EL (cell line): ENCODE measurements around the gene STRA8.
A peak's percentile ranks its signal among the peaks of the same experiment; 100 is the strongest.

Experiments used
- DNase-seq: peaks from one replicate; pipeline ENCODE4 v3.0.0-alpha.2; 2016

Gene STRA8

DNA sequence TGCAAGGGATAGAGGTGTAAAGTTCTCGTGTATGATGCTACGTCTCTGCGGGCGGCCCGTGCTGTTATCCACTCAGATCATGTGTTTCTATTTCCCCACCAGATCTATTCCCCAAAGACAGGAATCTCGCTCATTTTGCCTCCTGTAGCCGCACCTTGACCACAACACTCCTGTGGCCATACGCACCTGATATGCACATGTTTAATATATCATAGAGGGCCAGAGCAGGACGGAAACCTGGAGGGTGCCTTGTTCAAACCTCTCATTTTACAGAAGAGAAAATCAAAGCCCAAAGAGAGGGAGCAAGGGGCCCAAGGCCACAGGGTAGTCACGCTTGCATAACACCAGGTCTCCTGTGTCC is 37.6 kb downstream of the STRA8 start:
- no peak for DNase-seq

GRCh38 chr7:135272303-135272702 is 38.7 kb downstream of the STRA8 start:
- DNase-seq: no peak

- no peak for DNase-seq
Observed at GRCh38 chr7:135273581-135273980, 39.9 kb downstream of the STRA8 start.

- DNase-seq: peak; percentile 71
Observed at GRCh38 chr7:135274495-135275268, 41.0 kb downstream of the STRA8 start.

GRCh38 chr7:135275971-135276580 is 42.4 kb downstream of the STRA8 start:
- DNase-seq: no peak

- DNase-seq: no peak
Observed at GRCh38 chr7:135277161-135277560, 43.5 kb downstream of the STRA8 start.

DNA sequence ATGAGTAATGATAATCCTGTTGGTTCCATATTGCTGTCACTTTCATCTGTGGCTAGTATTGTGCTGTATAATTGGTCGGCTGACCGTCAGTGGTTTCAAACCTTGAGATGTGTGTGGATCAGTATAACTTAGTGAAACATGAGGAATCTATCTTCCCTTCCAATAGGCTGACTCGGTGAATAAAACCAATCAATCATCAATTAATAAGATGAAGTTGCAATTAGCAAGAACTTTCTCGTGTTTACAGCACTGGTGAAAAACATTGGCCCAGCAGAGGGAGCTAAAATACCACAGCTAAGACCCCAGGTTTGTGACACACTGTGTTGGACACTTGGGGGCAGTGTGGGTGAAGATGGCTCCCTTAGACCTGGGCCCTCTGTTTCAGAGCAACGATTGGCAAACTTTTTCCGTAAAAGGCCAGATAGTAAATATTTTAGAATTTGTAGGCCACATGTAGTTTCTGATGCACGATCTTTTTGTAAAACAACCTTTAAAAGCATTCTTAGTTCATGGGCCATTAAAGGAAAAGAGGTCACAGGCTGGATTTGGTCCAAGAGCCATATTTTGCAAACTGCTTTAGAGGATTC is 47.8 kb downstream of the STRA8 start:
- DNase-seq: peak; percentile 81

- no peak for DNase-seq
Observed at GRCh38 chr7:135282561-135283254, 49.1 kb downstream of the STRA8 start.

GRCh38 chr7:135283959-135284638 is 50.5 kb downstream of the STRA8 start:
- no peak for DNase-seq

DNA sequence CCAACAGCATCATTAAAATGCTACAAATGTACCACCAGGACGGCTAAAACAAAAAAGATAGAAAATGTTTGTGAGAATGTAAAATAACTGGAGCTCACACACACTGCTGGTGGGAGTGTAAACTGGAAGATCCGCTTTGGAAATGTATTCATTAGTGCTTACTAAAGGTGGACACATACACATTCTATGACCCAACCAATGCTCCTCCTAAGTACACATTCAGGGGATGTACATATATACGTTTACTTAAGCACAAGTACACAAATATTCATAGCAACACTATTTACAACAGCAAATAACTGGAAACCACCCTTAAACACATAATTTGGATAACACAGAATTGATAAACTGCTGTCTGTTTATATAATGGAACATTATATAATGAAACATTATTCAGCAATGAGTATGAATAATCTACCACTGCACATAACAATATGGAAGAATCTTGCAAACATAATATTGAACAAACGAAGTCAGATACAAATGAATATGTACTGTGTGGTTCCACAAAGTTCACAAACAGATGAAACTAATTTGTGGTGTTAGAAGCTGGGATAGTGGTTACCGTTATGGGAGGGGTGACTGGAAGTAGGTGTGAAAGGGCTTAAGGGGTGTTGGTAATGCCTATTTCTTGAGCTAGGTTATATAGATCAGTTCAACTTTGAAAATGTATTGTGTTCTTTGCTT is 52.1 kb downstream of the STRA8 start:
- no peak for DNase-seq

DNA sequence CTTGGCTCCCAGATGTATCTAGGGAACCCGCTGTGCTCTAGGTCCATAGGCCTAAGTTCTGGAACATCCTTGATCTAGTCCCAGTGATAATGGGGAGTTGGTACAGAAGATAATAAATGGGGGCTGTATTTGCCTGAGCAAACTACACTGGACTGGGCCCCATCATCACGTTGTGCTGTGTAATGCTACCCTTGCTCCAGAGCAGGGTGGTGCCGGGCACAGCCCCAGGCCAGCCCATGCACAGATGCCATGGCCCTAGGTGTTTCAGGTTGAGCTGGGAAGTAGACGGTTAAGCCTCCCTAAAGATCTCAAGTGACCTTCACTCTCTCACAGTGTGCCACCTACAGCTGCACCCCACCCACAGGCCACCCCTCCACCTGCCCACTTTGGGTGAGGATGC is 53.2 kb downstream of the STRA8 start:
- no peak for DNase-seq

GRCh38 chr7:135290594-135290993 is 57.0 kb downstream of the STRA8 start:
- no peak for DNase-seq

GRCh38 chr7:135291809-135292253 is 58.2 kb downstream of the STRA8 start:
- DNase-seq: peak; percentile 29

DNA sequence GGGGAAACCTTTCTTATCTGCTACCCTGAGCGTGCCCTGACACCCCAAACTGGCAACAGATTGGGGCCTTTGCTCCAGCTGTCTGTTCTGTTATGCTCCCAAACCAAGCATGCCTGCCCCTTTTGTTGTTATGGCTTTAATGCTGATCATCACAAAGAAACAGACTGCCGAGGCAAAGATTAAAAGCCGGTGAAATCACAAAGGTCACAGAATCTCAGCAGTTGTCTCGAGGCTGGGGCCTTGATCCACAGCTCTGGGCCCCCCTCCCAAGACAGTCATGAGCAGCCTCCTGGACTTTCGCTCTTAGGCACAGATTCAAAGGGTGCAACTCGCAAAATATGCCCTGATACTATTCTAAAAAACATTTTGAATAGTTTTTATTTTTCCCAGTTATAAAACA is 65.6 kb downstream of the STRA8 start:
- no peak for DNase-seq

GRCh38 chr7:135300913-135301765 is 67.5 kb downstream of the STRA8 start:
- DNase-seq: peak; percentile 34
